Skeletal muscle cell (primary cell): ENCODE results near the gene FBXL7.

ENCODE experiments used
- DNase-seq: peaks from one replicate; pipeline ENCODE4 v3.0.0-alpha.2; 2010; ENCODE audit warnings: low read depth
- H3K4me3 ChIP-seq: 2 replicates; pipeline ENCODE4 v1.5.1; 2011; ENCODE audit warnings: low read depth, mild to moderate bottlenecking, control low read depth, low read length, moderate library complexity

Gene FBXL7

GRCh38 chr5:15785531-15785981 is 285.6 kb downstream of the FBXL7 start:
- H3K4me3 ChIP-seq, result no peak overlapping the region
- no peak for DNase-seq

GRCh38 chr5:15786326-15786725 is 286.3 kb downstream of the FBXL7 start:
- DNase-seq, result no peak
- no peak overlapping the region for H3K4me3 ChIP-seq

- DNase-seq, result no peak
- H3K4me3 ChIP-seq, result no peak overlapping the region
Observed at GRCh38 chr5:15786884-15787283, 286.9 kb downstream of the FBXL7 start.

- DNase-seq, result no peak
- H3K4me3 ChIP-seq, result no peak overlapping the region
Observed at GRCh38 chr5:15787681-15788080, 287.7 kb downstream of the FBXL7 start.

GRCh38 chr5:15789642-15790041 is 289.7 kb downstream of the FBXL7 start:
- DNase-seq, result no peak
- no peak overlapping the region for H3K4me3 ChIP-seq

- H3K4me3 ChIP-seq, result no peak overlapping the region
- no peak for DNase-seq
Observed at GRCh38 chr5:15790446-15791018, 290.6 kb downstream of the FBXL7 start.

GRCh38 chr5:15791274-15791673 is 291.3 kb downstream of the FBXL7 start:
- no peak overlapping the region for H3K4me3 ChIP-seq
- DNase-seq, result no peak

GRCh38 chr5:15791859-15792258 is 291.9 kb downstream of the FBXL7 start:
- no peak overlapping the region for H3K4me3 ChIP-seq
- DNase-seq, result no peak

GRCh38 chr5:15794052-15794985 is 294.3 kb downstream of the FBXL7 start:
- DNase-seq, result no peak
- no peak overlapping the region for H3K4me3 ChIP-seq

GRCh38 chr5:15796096-15796495 is 296.1 kb downstream of the FBXL7 start:
- DNase-seq, result no peak
- H3K4me3 ChIP-seq, result no peak overlapping the region

- H3K4me3 ChIP-seq, result no peak overlapping the region
- no peak for DNase-seq
Observed at GRCh38 chr5:15796557-15796956, 296.6 kb downstream of the FBXL7 start.

GRCh38 chr5:15797116-15797515 is 297.1 kb downstream of the FBXL7 start:
- no peak for DNase-seq

GRCh38 chr5:15798006-15798405 is 298.0 kb downstream of the FBXL7 start:
- no peak for DNase-seq
- H3K4me3 ChIP-seq, result no peak overlapping the region

More at GRCh38 chr5:15797116-15797515, 297.1 kb downstream of the FBXL7 start:
- H3K4me3 ChIP-seq, result no peak overlapping the region

GRCh38 chr5:15799014-15799413 is 299.0 kb downstream of the FBXL7 start:
- DNase-seq, result no peak
- H3K4me3 ChIP-seq, result no peak overlapping the region

- no peak for DNase-seq
- H3K4me3 ChIP-seq, result no peak overlapping the region
Observed at GRCh38 chr5:15799612-15800011, 299.6 kb downstream of the FBXL7 start.

- DNase-seq, result no peak
- H3K4me3 ChIP-seq, result no peak overlapping the region
Observed at GRCh38 chr5:15803280-15803679, 303.3 kb downstream of the FBXL7 start.

GRCh38 chr5:15806613-15807012 is 306.6 kb downstream of the FBXL7 start:
- no peak for DNase-seq
- no peak overlapping the region for H3K4me3 ChIP-seq

GRCh38 chr5:15807248-15807647 is 307.3 kb downstream of the FBXL7 start:
- H3K4me3 ChIP-seq, result no peak overlapping the region
- no peak for DNase-seq

- H3K4me3 ChIP-seq, result no peak overlapping the region
- no peak for DNase-seq
Observed at GRCh38 chr5:15807871-15808270, 307.9 kb downstream of the FBXL7 start.

GRCh38 chr5:15808577-15808976 is 308.6 kb downstream of the FBXL7 start:
- no peak for DNase-seq

GRCh38 chr5:15819617-15820016 is 319.6 kb downstream of the FBXL7 start:
- no peak for DNase-seq
- H3K4me3 ChIP-seq, result no peak overlapping the region

More at GRCh38 chr5:15808577-15808976, 308.6 kb downstream of the FBXL7 start:
- H3K4me3 ChIP-seq, result no peak overlapping the region
